Measurements from ENCODE around the gene CDK12. TPM values are rescaled to one million over a fixed set of nuclear protein-coding genes. Genes with fewer than 3 reads are reported as not detected.
A peak's percentile ranks its signal among the peaks of the same experiment; 100 is the strongest.

CDK12 gene
- polyA plus RNA-seq, 2 of the 4 experiments (the other 2 are of a cell fraction), result 36.7 to 42.1 TPM

GRCh38 chr17:39513915-39514314 lies 52.6 kb downstream of the CDK12 start (continued):
- TF ChIP-seq ELK1 (IDR thresholded peaks at IDR 0.05; ENCODE audit: low read depth, low read length), result no peak
- no peak for TF ChIP-seq PHF8 (IDR thresholded peaks at IDR 0.05; ENCODE audit: borderline replicate concordance, low read depth)

DNA sequence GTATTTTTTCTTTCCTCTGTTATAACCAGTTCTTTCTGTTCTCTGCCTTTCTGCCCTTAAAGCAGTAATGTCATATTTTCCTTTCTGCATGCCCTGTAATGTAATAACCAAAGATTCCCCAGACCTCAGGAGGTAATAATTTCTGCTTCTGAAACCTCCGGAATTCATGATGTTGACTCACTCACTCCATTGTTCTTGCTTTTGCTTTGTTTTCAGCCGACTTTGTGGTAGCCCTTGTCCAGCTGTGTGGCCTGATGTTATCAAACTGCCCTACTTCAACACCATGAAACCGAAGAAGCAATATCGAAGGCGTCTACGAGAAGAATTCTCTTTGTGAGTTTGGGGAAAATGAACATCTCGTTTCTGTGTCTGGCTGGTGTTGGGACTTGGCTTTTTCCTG lies 55.9 kb downstream of the CDK12 start:
- CTCF ChIA-PET, result no interaction called here
- Histone ChIP-seq H3K27ac (no peak overlapping the region), H3K4me2 (no peak overlapping the region), H3K4me1 (no peaks in the 10 kb centered on the region), H3K9me3 (no peaks in the 10 kb centered on the region), H3K4me3 (no peak overlapping the region)
- WGBS (ENCODE audit: missing lambda C conversion rate), result 82% methylated on average over 7 of the region's 7 CpGs
- TF ChIP-seq NFE2L2 (conservative IDR thresholded peaks at IDR 0.05; ENCODE audit: low read length) (no peak), CEBPB (IDR thresholded peaks at IDR 0.05) (no peak), EHF (CRISPR knock-in tag; IDR thresholded peaks at IDR 0.05) (no peak), BHLHE40 (IDR thresholded peaks at IDR 0.05; ENCODE audit: low read depth, low read length) (no peak), EHMT2 (IDR thresholded peaks at IDR 0.05; ENCODE audit: low read depth) (no peak), ELK1 (IDR thresholded peaks at IDR 0.05; ENCODE audit: low read depth, low read length) (no peak), POLR2AphosphoS2 (conservative IDR thresholded peaks at IDR 0.05; ENCODE audit: low read length) (no peak), JUNB (IDR thresholded peaks at IDR 0.05) (no peak), HEYL (CRISPR knock-in tag; IDR thresholded peaks at IDR 0.05) (no peak), HDAC2 (IDR thresholded peaks at IDR 0.05) (no peak), EP300 (IDR thresholded peaks at IDR 0.05) (no peak), KDM1A (IDR thresholded peaks at IDR 0.05; ENCODE audit: low read depth) (no peak), MYC (IDR thresholded peaks at IDR 0.05; ENCODE audit: borderline replicate concordance, low read length) (no peak)
- POLR2A ChIA-PET, result no interaction called here
- DNase-seq (ENCODE audit: low read depth in 1 of 2, low spot score in 1 of 2) (no peak), ATAC-seq (no peak), FAIRE-seq (peak; percentile 65)

GRCh38 chr17:39525801-39526506 lies 64.7 kb downstream of the CDK12 start:
- ChIA-PET CTCF (interaction anchor here (0.5 to 2.5 kb wide), 15 partner anchors 10 to 319 kb away, joined by 3 to 10 read pairs (median 3); no protein-coding TSS in a partner anchor), POLR2A (no interaction called here)
- peak in 1 of 2 experiments; percentile 42; a peak in 1 of 6 replicates for ATAC-seq
- no peak for FAIRE-seq
- H3K4me3 ChIP-seq, result no peak overlapping the region
- TF ChIP-seq MYC (IDR thresholded peaks at IDR 0.05; ENCODE audit: borderline replicate concordance, low read length) (no peak), HEYL (CRISPR knock-in tag; IDR thresholded peaks at IDR 0.05) (no peak), ZC3H11A (IDR thresholded peaks at IDR 0.05) (no peak), HOXB5 (CRISPR knock-in tag; IDR thresholded peaks at IDR 0.05) (no peak), RARB (CRISPR knock-in tag; IDR thresholded peaks at IDR 0.05) (no peak), EP300 (IDR thresholded peaks at IDR 0.05) (no peak), MAX (IDR thresholded peaks at IDR 0.05) (no peak), CHD4 (IDR thresholded peaks at IDR 0.05; ENCODE audit: borderline replicate concordance) (no peak)
- TF ChIP-seq, protein P1, sequence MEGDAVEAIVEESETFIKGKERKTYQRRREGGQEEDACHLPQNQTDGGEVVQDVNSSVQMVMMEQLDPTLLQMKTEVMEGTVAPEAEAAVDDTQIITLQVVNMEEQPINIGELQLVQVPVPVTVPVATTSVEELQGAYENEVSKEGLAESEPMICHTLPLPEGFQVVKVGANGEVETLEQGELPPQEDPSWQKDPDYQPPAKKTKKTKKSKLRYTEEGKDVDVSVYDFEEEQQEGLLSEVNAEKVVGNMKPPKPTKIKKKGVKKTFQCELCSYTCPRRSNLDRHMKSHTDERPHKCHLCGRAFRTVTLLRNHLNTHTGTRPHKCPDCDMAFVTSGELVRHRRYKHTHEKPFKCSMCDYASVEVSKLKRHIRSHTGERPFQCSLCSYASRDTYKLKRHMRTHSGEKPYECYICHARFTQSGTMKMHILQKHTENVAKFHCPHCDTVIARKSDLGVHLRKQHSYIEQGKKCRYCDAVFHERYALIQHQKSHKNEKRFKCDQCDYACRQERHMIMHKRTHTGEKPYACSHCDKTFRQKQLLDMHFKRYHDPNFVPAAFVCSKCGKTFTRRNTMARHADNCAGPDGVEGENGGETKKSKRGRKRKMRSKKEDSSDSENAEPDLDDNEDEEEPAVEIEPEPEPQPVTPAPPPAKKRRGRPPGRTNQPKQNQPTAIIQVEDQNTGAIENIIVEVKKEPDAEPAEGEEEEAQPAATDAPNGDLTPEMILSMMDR (IDR thresholded peaks at IDR 0.05), result no peak
- WGBS (ENCODE audit: missing lambda C conversion rate), result 88% methylated on average over 6 of the region's 6 CpGs
- H3K27ac ChIP-seq, result no peak overlapping the region
- no peak for DNase-seq (ENCODE audit: low read depth in 1 of 2, low spot score in 1 of 2)
- H3K9me3 ChIP-seq, result no peaks in the 10 kb centered on the region
- H3K4me1 ChIP-seq, result no peaks in the 10 kb centered on the region
- no peak overlapping the region for H3K4me2 ChIP-seq
